HG03095 (cell line): Measurements from ENCODE around the gene LMX1B.

ENCODE experiments used
- ATAC-seq: cut with Tn5 transposase; IDR thresholded peaks from one replicate; pipeline ENCODE4 v1.9.1; 2021; ENCODE audit warnings: moderate library complexity; ENCODE audit not compliant: unreplicated experiment

The LMX1B gene

GRCh38 chr9:126617003-126617822, 3.5 kb downstream of the LMX1B start:
- no peak for ATAC-seq

- ATAC-seq = no peak
Observed at GRCh38 chr9:126617823-126618165, 4.1 kb downstream of the LMX1B start.

GRCh38 chr9:126618190-126618584, 4.5 kb downstream of the LMX1B start:
- no peak for ATAC-seq

- no peak for ATAC-seq
Observed at GRCh38 chr9:126618585-126619360, 5.0 kb downstream of the LMX1B start.

- ATAC-seq = no peak
Observed at GRCh38 chr9:126619361-126620135, 5.8 kb downstream of the LMX1B start.

- ATAC-seq = no peak
Observed at GRCh38 chr9:126620478-126620877, 6.8 kb downstream of the LMX1B start.

- no peak for ATAC-seq
Observed at GRCh38 chr9:126621061-126621918, 7.6 kb downstream of the LMX1B start.

- no peak for ATAC-seq
Observed at GRCh38 chr9:126621919-126622735, 8.4 kb downstream of the LMX1B start.

- ATAC-seq = no peak
Observed at GRCh38 chr9:126623314-126623666, 9.6 kb downstream of the LMX1B start.

- no peak for ATAC-seq
Observed at GRCh38 chr9:126623667-126624478, 10.1 kb downstream of the LMX1B start.

- no peak for ATAC-seq
Observed at GRCh38 chr9:126624479-126624826, 10.7 kb downstream of the LMX1B start.

- ATAC-seq = no peak
Observed at GRCh38 chr9:126624912-126625311, 11.2 kb downstream of the LMX1B start.

- ATAC-seq = no peak
Observed at GRCh38 chr9:126625329-126626126, 11.8 kb downstream of the LMX1B start.

- no peak for ATAC-seq
Observed at GRCh38 chr9:126626127-126626925, 12.6 kb downstream of the LMX1B start.

GRCh38 chr9:126626926-126627233, 13.2 kb downstream of the LMX1B start:
- ATAC-seq = no peak

- ATAC-seq = no peak
Observed at GRCh38 chr9:126628146-126628545, 14.4 kb downstream of the LMX1B start.

GRCh38 chr9:126628969-126629674, 15.4 kb downstream of the LMX1B start:
- ATAC-seq = no peak
